ENCODE results near the gene ATF3. TPM values are rescaled to one million over a fixed set of nuclear protein-coding genes. Genes with fewer than 3 reads are reported as not detected.

Gene ATF3
- polyA plus RNA-seq, 3 donors = 10.4 to 227 (median 13.3) TPM

- Mint-ChIP-seq H3K9me3 (peaks cover 0 to 4% (median under 1%) of the 10 kb centered on the region in 7 donors), H3K4me1 (peaks cover 13% of the 10 kb centered on the region), H3K36me3 (peaks cover 0 to under 1% of the 10 kb centered on the region in 2 donors), H3K4me3 (no peak overlapping the region), H3K27ac (peak overlapping the region in 3 of 7 donors; percentile 0 to 68 (median 42)), H3K27me3 (ENCODE audit: low read depth in 3 of 3) (peaks cover 0 to 2% (median 0%) of the 10 kb centered on the region in 3 donors)
- no peak for TF ChIP-seq CTCF (IDR thresholded peaks at IDR 0.05)
- H4K20me1 ChIP-seq (ENCODE audit: insufficient read depth, low read length) = no peaks in the 10 kb centered on the region
- no peaks in the 10 kb centered on the region for H3K27me3 ChIP-seq (ENCODE audit: control insufficient read depth in 2 of 2, insufficient read depth in 2 of 2, low read length in 2 of 2)
- H3K9ac ChIP-seq (ENCODE audit: insufficient read depth, low read length, poor library complexity, severe bottlenecking) = no peak overlapping the region
- no peak overlapping the region for H3K4me3 ChIP-seq (replicated peaks in 1 of 3; ENCODE audit: low read depth in 2 of 3, low read length in 3 of 3)
- no peaks in the 10 kb centered on the region for H3K36me3 ChIP-seq (replicated peaks in 1 of 2; ENCODE audit: control insufficient read depth in 1 of 2, insufficient read depth in 2 of 2, low read length in 2 of 2)
- H3K9me3 ChIP-seq (replicated peaks in 1 of 2; ENCODE audit: control insufficient read depth in 1 of 2, insufficient read depth in 1 of 2, low read length in 2 of 2) = peaks cover 0 to 2% of the 10 kb centered on the region in 2 donors
- intact Hi-C loops (cut with micrococcal nuclease) = no loop called here
- peak overlapping the region; percentile 6 for H2AFZ ChIP-seq (ENCODE audit: insufficient read depth, low read depth, low read length, poor library complexity, severe bottlenecking)
- DNase-seq = no peak
- H3K27ac ChIP-seq (ENCODE audit: low read depth in 1 of 2, low read length in 2 of 2) = no peak overlapping the region
- peaks cover 0 to 4% of the 10 kb centered on the region in 2 donors for H3K4me1 ChIP-seq (ENCODE audit: control insufficient read depth in 1 of 2, insufficient read depth in 2 of 2, low read length in 2 of 2)
- no peak overlapping the region for H3K4me2 ChIP-seq (replicated peaks; ENCODE audit: extremely low read depth, low read length, poor library complexity, severe bottlenecking)
- no peaks in the 10 kb centered on the region for H3K79me2 ChIP-seq (ENCODE audit: insufficient read depth, low read length)
- WGBS (ENCODE audit: insufficient coverage) = 48% methylated on average over 10 of the region's 13 CpGs
Observed at GRCh38 chr1:212645546-212646543, 37.3 kb downstream of the ATF3 start.

- H3K27ac Mint-ChIP-seq = peak overlapping the region in 1 of 7 donors; percentile 68
- no peak for DNase-seq
- peaks cover 0 to 2% (median 0%) of the 10 kb centered on the region in 3 donors for H3K27me3 Mint-ChIP-seq (ENCODE audit: low read depth in 3 of 3)
- intact Hi-C loops (cut with micrococcal nuclease) = no loop called here
- Histone ChIP-seq H4K20me1 (ENCODE audit: insufficient read depth, low read length) (no peaks in the 10 kb centered on the region), H2AFZ (ENCODE audit: insufficient read depth, low read depth, low read length, poor library complexity, severe bottlenecking) (no peak overlapping the region), H3K36me3 (replicated peaks in 1 of 2; ENCODE audit: control insufficient read depth in 1 of 2, insufficient read depth in 2 of 2, low read length in 2 of 2) (no peaks in the 10 kb centered on the region), H3K27me3 (ENCODE audit: control insufficient read depth in 2 of 2, insufficient read depth in 2 of 2, low read length in 2 of 2) (no peaks in the 10 kb centered on the region), H3K4me1 (ENCODE audit: control insufficient read depth in 1 of 2, insufficient read depth in 2 of 2, low read length in 2 of 2) (peaks cover 0 to 4% of the 10 kb centered on the region in 2 donors), H3K79me2 (ENCODE audit: insufficient read depth, low read length) (no peaks in the 10 kb centered on the region), H3K4me2 (replicated peaks; ENCODE audit: extremely low read depth, low read length, poor library complexity, severe bottlenecking) (no peak overlapping the region), H3K4me3 (replicated peaks in 1 of 3; ENCODE audit: low read depth in 2 of 3, low read length in 3 of 3) (no peak overlapping the region), H3K9me3 (replicated peaks in 1 of 2; ENCODE audit: control insufficient read depth in 1 of 2, insufficient read depth in 1 of 2, low read length in 2 of 2) (no peaks in the 10 kb centered on the region), H3K27ac (ENCODE audit: low read depth in 1 of 2, low read length in 2 of 2) (no peak overlapping the region), H3K9ac (ENCODE audit: insufficient read depth, low read length, poor library complexity, severe bottlenecking) (no peak overlapping the region)
- H3K36me3 Mint-ChIP-seq = no peaks in the 10 kb centered on the region
- H3K9me3 Mint-ChIP-seq = no peaks in the 10 kb centered on the region
- 93% methylated on average over 16 of the region's 19 CpGs for WGBS (ENCODE audit: insufficient coverage)
- TF ChIP-seq CTCF (IDR thresholded peaks at IDR 0.05) = no peak
- H3K4me1 Mint-ChIP-seq = peaks cover 13% of the 10 kb centered on the region
- H3K4me3 Mint-ChIP-seq = no peak overlapping the region
Observed at GRCh38 chr1:212646588-212646987, 38.0 kb downstream of the ATF3 start.
